ENCODE measurements around the gene PRKN.

The PRKN gene

DNA sequence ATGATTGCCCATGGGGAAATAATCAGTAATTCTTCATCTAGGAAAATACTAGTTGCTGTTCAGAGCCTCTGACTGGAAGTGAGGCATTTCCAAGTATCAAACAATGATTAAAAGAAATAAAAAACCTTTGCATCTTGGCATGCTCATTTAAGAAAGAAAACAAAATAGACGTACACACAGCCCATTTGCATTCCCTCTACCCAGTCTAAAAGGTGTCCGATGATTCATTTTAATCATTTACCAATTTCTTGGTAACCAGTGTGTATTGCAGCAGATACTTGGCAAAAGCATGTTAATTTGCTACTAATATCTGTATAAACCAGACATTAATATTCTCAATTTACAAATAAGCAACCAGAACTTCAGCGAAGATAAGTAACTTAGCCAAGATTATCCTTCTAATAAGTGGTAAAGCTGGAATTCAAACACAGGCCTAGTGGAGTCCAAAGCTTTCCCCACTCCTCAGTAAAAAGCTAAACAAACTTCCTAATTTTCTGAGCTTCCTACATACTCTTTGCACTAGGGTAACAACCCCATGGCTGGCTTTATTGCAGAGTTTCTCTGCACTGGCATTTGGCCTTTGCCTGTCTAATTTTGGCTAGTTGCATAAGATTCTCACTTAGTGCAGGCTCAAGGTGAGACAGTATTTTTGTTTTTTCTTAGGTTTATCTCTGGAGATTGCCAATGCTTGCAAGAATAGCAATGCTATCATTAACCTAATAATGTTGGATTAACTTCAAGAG is 338.1 kb downstream of the PRKN start:
- no peaks in the 10 kb centered on the region for H3K36me3 ChIP-seq (ENCODE audit: insufficient read depth, low read length)
- H3K9me3 ChIP-seq (ENCODE audit: control insufficient read depth, insufficient read depth, low read length), result no peaks in the 10 kb centered on the region
- H3K9ac ChIP-seq (ENCODE audit: low read depth, low read length), result no peak overlapping the region
- no peaks in the 10 kb centered on the region for H3K4me1 ChIP-seq (ENCODE audit: insufficient read depth, low read length)

DNA sequence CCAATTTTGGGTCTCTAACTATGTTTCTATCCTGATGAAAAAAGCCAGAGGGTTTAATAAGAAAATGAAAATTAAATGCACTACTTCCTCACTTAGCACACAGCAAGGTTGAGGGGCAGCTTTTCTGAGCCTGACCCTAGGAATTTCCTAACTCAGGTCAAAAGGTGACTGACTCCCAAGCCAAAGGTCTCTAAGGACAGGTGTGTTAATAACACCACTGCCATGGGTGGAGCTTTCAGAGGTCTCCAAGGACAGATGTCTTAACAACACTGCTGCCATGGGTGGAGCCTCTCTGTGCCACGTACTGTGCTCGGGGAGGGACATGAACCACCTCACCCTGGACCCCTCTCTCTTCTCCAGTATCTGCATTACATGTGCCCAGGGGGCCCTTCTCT is 339.2 kb downstream of the PRKN start:
- Histone ChIP-seq H3K36me3 (ENCODE audit: insufficient read depth, low read length) (no peaks in the 10 kb centered on the region), H3K9me3 (ENCODE audit: control insufficient read depth, insufficient read depth, low read length) (no peaks in the 10 kb centered on the region), H3K9ac (ENCODE audit: low read depth, low read length) (no peak overlapping the region), H3K4me1 (ENCODE audit: insufficient read depth, low read length) (no peaks in the 10 kb centered on the region)

DNA sequence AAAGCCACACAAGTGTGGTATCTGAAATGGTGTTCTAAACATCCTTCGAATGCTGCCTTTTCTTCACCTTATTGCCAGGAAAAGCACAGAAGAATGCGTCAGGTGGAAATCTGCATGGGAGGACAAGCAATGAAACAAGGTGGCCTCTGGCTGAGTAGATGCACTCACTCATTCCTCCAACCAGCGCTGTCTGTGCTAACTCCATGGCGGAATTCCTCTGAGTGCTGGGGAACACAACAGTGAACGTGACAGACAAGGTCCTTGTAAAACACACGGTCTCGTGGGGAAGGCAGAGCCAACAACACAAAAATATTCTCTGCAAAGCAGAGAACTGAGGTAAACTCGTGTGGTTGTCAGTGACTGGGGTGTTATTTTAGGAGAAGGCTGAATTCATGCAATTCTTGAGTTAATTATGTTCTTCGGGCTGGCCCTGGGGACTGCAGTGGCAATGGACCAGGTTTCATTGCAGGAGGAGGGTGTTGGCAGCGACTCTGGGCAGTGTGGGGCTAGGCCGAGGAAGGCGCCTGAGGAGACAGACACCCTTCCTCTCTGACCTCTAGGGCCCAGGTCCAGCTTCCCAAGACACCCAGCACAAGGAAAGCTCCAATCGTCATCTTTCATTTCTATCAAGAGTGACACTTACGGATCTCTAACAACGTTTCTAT is 339.7 kb downstream of the PRKN start:
- H3K36me3 ChIP-seq (ENCODE audit: insufficient read depth, low read length), result no peaks in the 10 kb centered on the region
- H3K9ac ChIP-seq (ENCODE audit: low read depth, low read length), result no peak overlapping the region
- H3K4me1 ChIP-seq (ENCODE audit: insufficient read depth, low read length), result no peaks in the 10 kb centered on the region
- H3K9me3 ChIP-seq (ENCODE audit: control insufficient read depth, insufficient read depth, low read length), result no peaks in the 10 kb centered on the region

DNA sequence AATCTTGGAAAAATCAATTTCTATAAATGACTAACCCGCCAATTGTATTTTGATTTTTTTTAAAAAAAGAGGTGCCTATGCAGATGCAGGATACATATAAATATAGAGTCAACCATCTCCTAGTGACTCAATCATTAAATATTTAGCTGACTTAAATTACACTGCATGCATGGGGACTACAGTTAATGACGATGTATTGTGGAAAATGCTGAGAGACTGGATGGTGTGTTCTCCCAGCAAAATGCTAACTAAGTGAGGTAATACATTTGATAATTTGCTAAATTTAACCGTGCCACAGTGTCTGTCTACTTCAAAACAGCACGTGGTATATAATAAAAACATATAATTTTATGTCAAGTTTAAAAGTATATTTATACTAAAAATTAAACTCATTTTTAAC is 341.6 kb downstream of the PRKN start:
- Histone ChIP-seq H3K9ac (ENCODE audit: low read depth, low read length) (no peak overlapping the region), H3K36me3 (ENCODE audit: insufficient read depth, low read length) (no peaks in the 10 kb centered on the region), H3K4me1 (ENCODE audit: insufficient read depth, low read length) (no peaks in the 10 kb centered on the region), H3K9me3 (ENCODE audit: control insufficient read depth, insufficient read depth, low read length) (no peaks in the 10 kb centered on the region)

DNA sequence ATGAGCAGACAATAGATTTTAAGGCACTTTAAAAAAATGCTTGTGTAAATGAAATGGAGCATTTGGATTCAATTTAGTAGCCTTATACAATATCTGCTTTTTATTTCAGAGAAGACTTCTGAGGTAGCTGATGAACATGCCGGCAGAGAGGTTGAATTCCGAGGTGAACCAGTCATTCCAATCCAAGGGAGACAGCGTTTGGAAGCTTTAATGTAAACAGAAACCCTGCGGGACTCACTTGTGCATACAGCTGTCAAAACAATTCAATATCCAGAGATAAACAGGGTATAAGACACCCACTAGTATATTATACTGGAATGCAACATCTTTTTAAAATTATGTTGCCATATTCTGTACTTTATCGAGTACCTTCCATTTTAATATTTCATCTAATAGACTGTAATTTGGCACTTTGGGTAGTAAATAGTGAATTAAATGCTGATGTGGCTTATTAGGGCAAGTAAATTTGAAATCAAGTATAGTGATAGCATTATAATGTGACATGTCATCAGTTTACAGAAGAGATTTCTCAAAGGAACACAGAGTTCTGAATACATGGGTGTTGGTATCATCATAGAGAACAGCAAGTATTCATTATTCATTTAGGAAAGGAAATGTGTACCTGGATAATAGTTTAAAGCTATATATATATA is 347.7 kb downstream of the PRKN start:
- no peaks in the 10 kb centered on the region for H3K4me1 ChIP-seq (ENCODE audit: insufficient read depth, low read length)
- no peaks in the 10 kb centered on the region for H3K9me3 ChIP-seq (ENCODE audit: control insufficient read depth, insufficient read depth, low read length)
- no peaks in the 10 kb centered on the region for H3K36me3 ChIP-seq (ENCODE audit: insufficient read depth, low read length)
- H3K9ac ChIP-seq (ENCODE audit: low read depth, low read length), result no peak overlapping the region

DNA sequence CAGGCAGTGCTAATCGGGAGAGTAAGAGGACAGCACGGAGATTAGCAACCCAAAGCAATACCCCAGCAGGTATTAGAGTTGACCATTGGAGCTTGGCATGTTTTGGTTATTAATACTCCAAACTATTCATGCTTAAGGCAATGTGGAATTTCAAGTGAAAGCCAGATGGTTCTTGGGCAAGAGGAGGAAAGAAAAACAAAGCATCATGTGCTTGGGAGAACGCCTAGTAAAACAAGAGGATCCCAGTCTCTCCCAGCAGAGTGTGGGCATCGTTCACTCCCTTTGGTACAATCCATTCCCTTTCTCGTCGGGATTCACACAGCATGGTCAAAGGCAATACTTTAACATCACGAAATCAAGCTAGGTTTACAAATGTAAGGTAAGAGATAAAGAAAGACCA is 349.8 kb downstream of the PRKN start:
- Histone ChIP-seq H3K9me3 (ENCODE audit: control insufficient read depth, insufficient read depth, low read length) (no peaks in the 10 kb centered on the region), H3K9ac (ENCODE audit: low read depth, low read length) (no peak overlapping the region), H3K4me1 (ENCODE audit: insufficient read depth, low read length) (no peaks in the 10 kb centered on the region), H3K36me3 (ENCODE audit: insufficient read depth, low read length) (no peaks in the 10 kb centered on the region)

DNA sequence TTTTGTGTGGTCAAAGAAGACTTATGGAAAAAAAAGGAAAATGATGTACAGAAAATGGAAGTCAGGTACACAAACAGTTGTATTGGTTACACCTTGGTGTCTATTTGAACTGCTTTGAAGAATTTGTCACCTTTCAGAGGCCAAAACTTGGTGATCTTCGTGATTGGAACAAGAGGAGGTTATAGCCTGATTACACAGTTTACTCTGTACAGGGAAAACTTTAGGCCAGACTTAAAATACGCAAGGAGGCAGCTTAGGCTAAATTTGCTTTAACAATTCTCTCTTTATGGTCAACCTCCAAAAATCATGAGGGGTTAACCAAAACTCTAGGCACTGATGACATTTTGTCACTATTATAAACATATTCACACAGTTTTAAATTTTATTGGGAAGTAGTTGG is 353.7 kb downstream of the PRKN start:
- Histone ChIP-seq H3K9me3 (ENCODE audit: control insufficient read depth, insufficient read depth, low read length) (no peaks in the 10 kb centered on the region), H3K4me1 (ENCODE audit: insufficient read depth, low read length) (no peaks in the 10 kb centered on the region), H3K9ac (ENCODE audit: low read depth, low read length) (no peak overlapping the region), H3K36me3 (ENCODE audit: insufficient read depth, low read length) (no peaks in the 10 kb centered on the region)

DNA sequence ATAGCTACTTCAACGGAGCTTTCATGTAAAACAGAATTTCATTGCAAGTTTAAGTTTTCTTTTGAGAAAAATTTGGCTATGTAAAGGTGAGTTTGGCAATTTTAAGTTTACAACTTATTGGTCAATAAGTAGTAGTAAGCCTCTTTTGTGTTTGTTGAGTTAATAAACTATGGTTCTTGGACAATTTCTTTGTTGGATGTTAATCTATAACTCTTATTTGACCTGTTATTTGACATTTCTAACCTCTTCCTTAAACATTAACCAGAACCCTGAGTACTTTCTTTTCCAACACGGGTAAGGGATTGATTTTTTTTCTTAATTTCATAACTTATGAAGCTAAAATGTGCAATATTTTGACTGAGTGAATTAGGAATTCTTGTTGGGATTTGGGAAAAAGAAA is 354.4 kb downstream of the PRKN start:
- no peaks in the 10 kb centered on the region for H3K36me3 ChIP-seq (ENCODE audit: insufficient read depth, low read length)
- no peaks in the 10 kb centered on the region for H3K9me3 ChIP-seq (ENCODE audit: control insufficient read depth, insufficient read depth, low read length)
- no peak overlapping the region for H3K9ac ChIP-seq (ENCODE audit: low read depth, low read length)
- H3K4me1 ChIP-seq (ENCODE audit: insufficient read depth, low read length), result no peaks in the 10 kb centered on the region

DNA sequence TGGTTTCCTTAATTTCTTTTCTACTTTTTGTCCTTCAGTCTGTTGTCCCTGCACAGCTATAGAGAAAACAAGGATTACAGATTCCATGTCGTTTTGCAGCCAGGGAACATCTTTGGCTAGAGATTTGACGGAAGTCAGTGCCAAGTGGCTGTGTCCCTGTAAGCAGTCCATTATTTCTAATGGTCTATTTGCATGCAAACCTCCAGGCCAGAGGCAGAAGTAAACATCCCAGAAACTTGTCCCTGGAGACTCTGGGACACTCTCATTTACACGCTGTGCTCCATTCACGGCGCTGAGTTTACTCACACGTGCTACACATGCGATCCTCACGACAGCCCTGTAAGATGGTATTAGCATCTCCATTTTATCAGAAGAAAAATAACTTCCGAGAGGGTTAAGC is 355.5 kb downstream of the PRKN start:
- no peak overlapping the region for H3K9ac ChIP-seq (ENCODE audit: low read depth, low read length)
- no peaks in the 10 kb centered on the region for H3K36me3 ChIP-seq (ENCODE audit: insufficient read depth, low read length)
- H3K4me1 ChIP-seq (ENCODE audit: insufficient read depth, low read length), result no peaks in the 10 kb centered on the region
- no peaks in the 10 kb centered on the region for H3K9me3 ChIP-seq (ENCODE audit: control insufficient read depth, insufficient read depth, low read length)

DNA sequence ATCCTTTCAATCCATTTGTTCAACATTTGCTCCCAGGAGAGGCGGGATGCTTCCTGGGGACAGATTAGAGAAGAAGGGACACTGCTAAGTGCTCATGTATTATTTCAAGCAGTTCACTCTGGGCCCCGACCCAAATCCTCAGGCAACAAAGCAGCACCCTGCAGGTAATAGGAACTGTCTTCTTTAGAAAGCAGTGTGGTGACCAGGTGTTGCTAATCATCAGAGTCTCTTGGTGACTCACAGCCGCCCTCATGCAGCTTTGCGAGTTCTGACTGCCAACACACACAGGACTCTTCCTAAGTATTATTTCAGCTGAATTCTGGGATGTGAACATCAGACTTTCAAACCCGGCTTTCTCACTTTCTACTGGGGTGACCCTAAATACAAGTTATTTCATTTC is 356.4 kb downstream of the PRKN start:
- H3K9ac ChIP-seq (ENCODE audit: low read depth, low read length), result no peak overlapping the region
- no peaks in the 10 kb centered on the region for H3K36me3 ChIP-seq (ENCODE audit: insufficient read depth, low read length)
- no peaks in the 10 kb centered on the region for H3K9me3 ChIP-seq (ENCODE audit: control insufficient read depth, insufficient read depth, low read length)
- H3K4me1 ChIP-seq (ENCODE audit: insufficient read depth, low read length), result no peaks in the 10 kb centered on the region

DNA sequence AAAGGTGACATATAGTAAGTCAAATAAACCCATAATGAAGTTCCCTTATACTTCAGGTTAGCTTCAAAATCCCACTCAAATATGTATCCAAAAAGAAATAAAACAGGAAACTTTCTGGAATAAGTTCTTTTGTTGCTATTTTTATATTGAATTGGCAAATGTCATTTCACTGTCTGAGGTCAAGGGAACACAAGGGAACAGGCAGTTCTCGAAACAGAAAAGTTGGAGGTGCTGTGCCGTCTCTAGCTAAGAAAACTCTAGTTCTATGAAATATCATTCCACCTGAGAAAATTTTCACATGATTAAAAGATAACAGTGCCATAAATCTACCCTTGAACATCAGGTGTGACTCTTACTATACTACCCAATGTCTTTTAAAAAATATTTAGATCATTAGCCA is 358.5 kb downstream of the PRKN start:
- no peaks in the 10 kb centered on the region for H3K36me3 ChIP-seq (ENCODE audit: insufficient read depth, low read length)
- no peaks in the 10 kb centered on the region for H3K4me1 ChIP-seq (ENCODE audit: insufficient read depth, low read length)
- no peaks in the 10 kb centered on the region for H3K9me3 ChIP-seq (ENCODE audit: control insufficient read depth, insufficient read depth, low read length)
- H3K9ac ChIP-seq (ENCODE audit: low read depth, low read length), result no peak overlapping the region

DNA sequence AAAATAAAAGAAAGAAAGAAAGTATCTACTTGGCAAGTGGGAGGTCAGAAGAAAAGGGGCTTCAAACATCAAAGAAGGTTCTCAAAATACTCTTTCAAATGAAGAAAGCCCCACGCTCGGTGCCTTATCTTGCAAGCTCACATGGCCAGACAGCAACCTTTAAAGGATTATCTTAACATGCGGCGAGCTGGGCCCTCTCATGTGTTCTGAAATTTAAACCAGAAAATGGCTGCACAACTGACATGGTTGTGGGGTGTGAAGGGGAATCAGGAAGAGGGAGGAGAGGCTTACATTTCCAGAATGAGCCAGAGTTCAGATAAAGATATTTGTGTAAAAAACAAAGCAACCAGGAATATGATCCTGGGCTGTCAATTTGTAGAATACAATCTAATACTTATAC is 363.1 kb downstream of the PRKN start:
- Histone ChIP-seq H3K36me3 (ENCODE audit: insufficient read depth, low read length) (no peaks in the 10 kb centered on the region), H3K9ac (ENCODE audit: low read depth, low read length) (no peak overlapping the region), H3K4me1 (ENCODE audit: insufficient read depth, low read length) (no peaks in the 10 kb centered on the region), H3K9me3 (ENCODE audit: control insufficient read depth, insufficient read depth, low read length) (no peaks in the 10 kb centered on the region)

DNA sequence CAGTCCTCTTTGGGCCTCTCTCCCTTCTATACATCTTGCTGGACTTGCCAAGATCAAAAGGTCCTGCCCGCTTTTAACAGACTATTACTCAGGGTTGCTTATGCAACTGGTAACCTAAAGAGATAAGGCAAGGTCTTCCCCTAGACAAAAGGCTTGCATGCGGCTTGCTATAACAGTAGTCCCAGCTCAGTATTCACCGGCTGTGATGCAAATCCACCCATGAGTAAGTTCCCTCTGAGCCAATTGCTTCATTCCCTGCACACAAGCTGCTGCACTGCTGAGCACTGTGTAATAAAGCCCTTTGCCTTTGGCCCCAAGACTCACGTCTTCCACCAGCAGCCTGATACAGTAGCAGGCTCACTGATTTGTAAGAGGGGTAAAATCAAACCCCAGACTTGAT is 363.8 kb downstream of the PRKN start:
- no peaks in the 10 kb centered on the region for H3K4me1 ChIP-seq (ENCODE audit: insufficient read depth, low read length)
- no peaks in the 10 kb centered on the region for H3K36me3 ChIP-seq (ENCODE audit: insufficient read depth, low read length)
- H3K9ac ChIP-seq (ENCODE audit: low read depth, low read length), result no peak overlapping the region
- H3K9me3 ChIP-seq (ENCODE audit: control insufficient read depth, insufficient read depth, low read length), result no peaks in the 10 kb centered on the region

DNA sequence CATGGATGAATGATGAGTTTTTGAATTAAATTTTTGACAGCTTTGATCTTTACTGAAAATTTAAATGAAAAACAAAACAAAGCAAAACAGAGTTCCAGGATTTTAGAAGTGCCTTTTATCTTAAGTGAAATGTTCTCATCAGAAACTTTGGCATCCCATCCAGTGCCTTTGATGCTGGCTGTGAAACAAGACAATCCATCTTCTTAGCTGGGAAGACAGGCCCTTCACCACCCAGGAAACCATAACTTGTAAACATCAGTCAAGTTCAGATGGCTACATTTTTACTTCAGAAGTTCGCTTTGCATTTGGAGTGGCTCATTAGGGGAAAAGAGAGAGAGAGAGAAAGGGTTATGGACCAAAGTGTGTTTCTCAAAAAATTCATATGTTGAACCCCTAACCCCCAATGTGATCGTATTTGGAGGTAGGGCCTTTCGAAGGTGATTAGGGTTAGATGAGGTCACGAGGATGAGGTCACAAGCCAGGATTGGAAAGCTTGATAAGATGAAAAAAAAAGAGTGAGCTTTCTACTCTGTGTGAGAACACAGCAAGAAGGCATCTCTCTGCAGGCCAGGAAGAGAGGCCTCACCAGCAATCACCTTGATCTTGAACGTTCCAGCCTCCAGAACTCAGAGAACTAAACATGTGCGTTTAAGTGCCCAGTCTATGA is 366.5 kb downstream of the PRKN start:
- Histone ChIP-seq H3K36me3 (ENCODE audit: insufficient read depth, low read length) (no peaks in the 10 kb centered on the region), H3K9ac (ENCODE audit: low read depth, low read length) (no peak overlapping the region), H3K4me1 (ENCODE audit: insufficient read depth, low read length) (no peaks in the 10 kb centered on the region), H3K9me3 (ENCODE audit: control insufficient read depth, insufficient read depth, low read length) (no peaks in the 10 kb centered on the region)

DNA sequence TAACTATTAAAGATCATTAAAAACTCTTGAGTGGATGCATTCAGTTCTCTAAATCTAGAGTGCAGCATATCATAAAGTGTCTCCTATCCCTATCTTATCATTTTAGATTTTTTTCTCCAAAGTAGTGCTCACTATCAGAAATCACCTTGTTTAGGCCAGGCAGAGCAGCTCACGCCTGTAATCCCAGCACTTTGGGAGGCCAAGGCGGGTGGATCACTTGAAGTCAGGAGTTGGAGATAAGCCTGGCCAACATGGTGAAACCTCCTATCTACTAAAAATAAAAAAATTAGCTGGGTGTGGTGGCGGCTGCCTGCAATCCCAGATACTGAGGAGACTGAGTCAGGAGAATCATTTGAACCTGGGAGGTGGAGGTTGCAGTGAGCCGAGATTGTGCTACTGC is 368.9 kb downstream of the PRKN start:
- H3K9me3 ChIP-seq (ENCODE audit: control insufficient read depth, insufficient read depth, low read length), result no peaks in the 10 kb centered on the region
- H3K4me1 ChIP-seq (ENCODE audit: insufficient read depth, low read length), result no peaks in the 10 kb centered on the region
- H3K9ac ChIP-seq (ENCODE audit: low read depth, low read length), result no peak overlapping the region
- H3K36me3 ChIP-seq (ENCODE audit: insufficient read depth, low read length), result no peaks in the 10 kb centered on the region
